ENCODE measurements around the gene CHAT. TPM values are rescaled to one million over a fixed set of nuclear protein-coding genes. Genes with fewer than 3 reads are reported as not detected.

Gene CHAT
- total and polyA plus RNA-seq, 12 donors, result not detected

- no peaks in the 10 kb centered on the region for H3K9me3 ChIP-seq (replicated peaks in 1 of 3)
- 67 to 79% (median 73%) methylated on average over 5 to 9 of the region's 9 CpGs for WGBS, 4 donors
- H3K4me3 ChIP-seq, result no peak overlapping the region
- H3K4me1 ChIP-seq (replicated peaks in 1 of 2), result no peaks in the 10 kb centered on the region
- peaks cover 3% of the 10 kb centered on the region for H3K27me3 ChIP-seq
- no peaks in the 10 kb centered on the region for H3K36me3 ChIP-seq (replicated peaks in 1 of 2)
- no peak for DNase-seq
- intact Hi-C loops (cut with DNase I), result no loop called here
- no peak overlapping the region for H3K27ac ChIP-seq
- TF ChIP-seq POLR2A (IDR thresholded peaks at IDR 0.05) (no peak), CTCF (IDR thresholded peaks at IDR 0.05) (no peak)
Measured at GRCh38 chr10:49698679-49699078, 84.8 kb downstream of the CHAT start.

GRCh38 chr10:49700211-49700610 is 86.4 kb downstream of the CHAT start:
- H3K27ac ChIP-seq, result no peak overlapping the region
- H3K27me3 ChIP-seq, result no peaks in the 10 kb centered on the region
- no peak for DNase-seq
- no peaks in the 10 kb centered on the region for H3K9me3 ChIP-seq (replicated peaks in 1 of 3)
- 57 to 90% (median 87%) methylated on average over 1 to 3 of the region's 3 CpGs for WGBS, 4 donors
- no peak for TF ChIP-seq POLR2A (IDR thresholded peaks at IDR 0.05)
- no peak for TF ChIP-seq CTCF (IDR thresholded peaks at IDR 0.05)
- no peak overlapping the region for H3K4me3 ChIP-seq
- no peaks in the 10 kb centered on the region for H3K4me1 ChIP-seq (replicated peaks in 1 of 2)
- intact Hi-C loops (cut with DNase I), result no loop called here
- H3K36me3 ChIP-seq (replicated peaks in 1 of 2), result no peaks in the 10 kb centered on the region

GRCh38 chr10:49700997-49701396 is 87.2 kb downstream of the CHAT start:
- 4 to 15% (median 7%) methylated on average over 3 of the region's 3 CpGs for WGBS, 4 donors
- no peaks in the 10 kb centered on the region for H3K4me1 ChIP-seq (replicated peaks in 1 of 2)
- H3K27ac ChIP-seq, result no peak overlapping the region
- intact Hi-C loops (cut with DNase I), result no loop called here
- no peaks in the 10 kb centered on the region for H3K36me3 ChIP-seq (replicated peaks in 1 of 2)
- no peak overlapping the region for H3K4me3 ChIP-seq
- DNase-seq, result no peak
- TF ChIP-seq POLR2A (IDR thresholded peaks at IDR 0.05), result no peak
- no peak for TF ChIP-seq CTCF (IDR thresholded peaks at IDR 0.05)
- no peaks in the 10 kb centered on the region for H3K27me3 ChIP-seq
- H3K9me3 ChIP-seq (replicated peaks in 1 of 3), result no peaks in the 10 kb centered on the region

- no peak overlapping the region for H3K4me3 ChIP-seq
- DNase-seq, result no peak
- H3K27ac ChIP-seq, result no peak overlapping the region
- 73 to 82% (median 76%) methylated on average over 3 of the region's 3 CpGs for WGBS, 4 donors
- H3K9me3 ChIP-seq (replicated peaks in 1 of 3), result no peaks in the 10 kb centered on the region
- TF ChIP-seq POLR2A (IDR thresholded peaks at IDR 0.05) (no peak), CTCF (IDR thresholded peaks at IDR 0.05) (no peak)
- no peaks in the 10 kb centered on the region for H3K27me3 ChIP-seq
- H3K4me1 ChIP-seq (replicated peaks in 1 of 2), result no peaks in the 10 kb centered on the region
- H3K36me3 ChIP-seq (replicated peaks in 1 of 2), result no peaks in the 10 kb centered on the region
- intact Hi-C loops (cut with DNase I), result no loop called here
Measured at GRCh38 chr10:49707585-49707984, 93.7 kb downstream of the CHAT start.

Measured in adrenal gland (tissue), 12 donors.